A673 (cell line): ENCODE data around the gene NMT1. TPM values are rescaled to one million over a fixed set of nuclear protein-coding genes. Genes with fewer than 3 reads are reported as not detected.

Experiments
- BruUV-seq: library from RNA; stranded (reverse); fragments of 400-500 nt; replicated peaks from 2 replicates; lab custom pipeline; 2021; lab: Mats Ljungman, UMichigan
- CTCF ChIA-PET: fragments of 300-600 bp; sonication (Branson Sonifier 250); formaldehyde crosslinking; loops from one replicate; lab custom pipeline; 2022; ENCODE audit warnings: antibody characterized with exemption; lab: Charles Lee
- POLR2A ChIA-PET: fragments of 300-600 bp; sonication (Branson Sonifier 250); formaldehyde crosslinking; loops from one replicate; lab custom pipeline; 2022; ENCODE audit warnings: antibody characterized with exemption; ENCODE audit not compliant: low non-redundant PET; lab: Charles Lee
- DNase-seq: peaks from one replicate; pipeline ENCODE4 v3.0.0-alpha.2; 2015; ENCODE audit warnings: low spot score
- H3K27ac ChIP-seq: fragments of 200-600 bp; sonication (generic); 2 replicates; pipeline ENCODE4 v1.5.1; 2016; ENCODE audit warnings: mixed run types, low read depth, mild to moderate bottlenecking, mixed read lengths, antibody characterized with exemption, low read length; ENCODE audit not compliant: poor library complexity, severe bottlenecking
- H3K27me3 ChIP-seq: fragments of 200-600 bp; sonication (generic); replicated peaks from 2 replicates; pipeline ENCODE4 v1.6.1; 2017; ENCODE audit warnings: mixed run types, low read depth, mild to moderate bottlenecking, mixed read lengths, antibody characterized with exemption, low read length; ENCODE audit not compliant: insufficient read depth, poor library complexity
- H3K36me3 ChIP-seq: fragments of 200-600 bp; sonication (generic); 2 replicates; pipeline ENCODE4 v1.6.1; 2016; ENCODE audit warnings: mixed run types, mild to moderate bottlenecking, mixed read lengths, antibody characterized with exemption, low read length; ENCODE audit not compliant: insufficient read depth, poor library complexity, severe bottlenecking
- H3K4me1 ChIP-seq: fragments of 200-600 bp; sonication (generic); 2 replicates; pipeline ENCODE4 v1.6.1; 2017; ENCODE audit warnings: mixed run types, mild to moderate bottlenecking, mixed read lengths, antibody characterized with exemption, low read length; ENCODE audit not compliant: insufficient read depth, poor library complexity, severe bottlenecking
- H3K4me3 ChIP-seq: fragments of 200-600 bp; sonication (generic); 2 replicates; pipeline ENCODE4 v1.5.1; 2016; ENCODE audit warnings: low read depth, mixed run types, mild to moderate bottlenecking, mixed read lengths, low read length; ENCODE audit not compliant: poor library complexity, severe bottlenecking
- H3K9me3 ChIP-seq: fragments of 200-600 bp; sonication (generic); 2 replicates; pipeline ENCODE4 v1.6.1; 2016; ENCODE audit warnings: mixed run types, low read depth, mild to moderate bottlenecking, mixed read lengths, antibody characterized with exemption, low read length; ENCODE audit not compliant: poor library complexity, severe bottlenecking
- CTCF ChIP-seq: fragments of 300-800, 200-600 bp; sonication (generic); conservative IDR thresholded peaks from 2 replicates; pipeline ENCODE4 v1.5.1; 2017; ENCODE audit warnings: low read depth, mild to moderate bottlenecking, antibody characterized with exemption, low read length, moderate library complexity, mixed read lengths
- EZH2 ChIP-seq: fragments of 200-600 bp; sonication (generic); IDR thresholded peaks from 2 replicates; pipeline ENCODE4 v1.6.1; 2017; ENCODE audit warnings: borderline replicate concordance, low read depth, mild to moderate bottlenecking, mixed read lengths, antibody characterized with exemption, low read length; ENCODE audit not compliant: poor library complexity, severe bottlenecking
- intact Hi-C: fragments of 100-400 bp; cut with micrococcal nuclease; formaldehyde crosslinking; loops from one replicate; pipeline ENCODE4 v1.10.0; 2022; ENCODE audit not compliant: unreplicated experiment
- total RNA-seq: library from RNA; stranded (reverse); gene quantifications from 2 replicates; pipeline ENCODE4 v1.2.3, GENCODE V29; 2021

Gene NMT1
- total RNA-seq, 1 experiment from 2014 or later: 108 TPM

- DNase-seq: peak; percentile 15
- CTCF ChIA-PET: no interaction called here
- TF ChIP-seq CTCF (peak; percentile 52), EZH2 (no peak)
- BruUV-seq: no TSS peak
- no peaks in the 10 kb centered on the region for H3K4me1 ChIP-seq
- no peaks in the 10 kb centered on the region for H3K27me3 ChIP-seq
- intact Hi-C loops: loop anchor here (10.0 kb wide), 1 partner anchor 321 kb away; no protein-coding TSS in a partner anchor
- no peaks in the 10 kb centered on the region for H3K9me3 ChIP-seq
- POLR2A ChIA-PET: no interaction called here
- H3K27ac ChIP-seq: no peak overlapping the region
- H3K36me3 ChIP-seq: peaks cover 46% of the 10 kb centered on the region
- no peak overlapping the region for H3K4me3 ChIP-seq
Observed at GRCh38 chr17:45096141-45096540, 35.0 kb downstream of the NMT1 start.

GRCh38 chr17:45096926-45097325 lies 35.8 kb downstream of the NMT1 start:
- Histone ChIP-seq H3K4me1 (no peaks in the 10 kb centered on the region), H3K27me3 (no peaks in the 10 kb centered on the region), H3K4me3 (no peak overlapping the region), H3K9me3 (no peaks in the 10 kb centered on the region), H3K36me3 (peaks cover 43% of the 10 kb centered on the region), H3K27ac (no peak overlapping the region)
- BruUV-seq: no TSS peak
- CTCF ChIA-PET: no interaction called here
- POLR2A ChIA-PET: no interaction called here
- intact Hi-C loops: loop anchor here (10.0 kb wide), 1 partner anchor 322 kb away; no protein-coding TSS in a partner anchor
- TF ChIP-seq CTCF (no peak), EZH2 (no peak)
- no peak for DNase-seq

GRCh38 chr17:45098081-45098868 lies 37.2 kb downstream of the NMT1 start:
- intact Hi-C loops: loop anchor here (10.0 kb wide), 1 partner anchor 323 kb away; no protein-coding TSS in a partner anchor
- H3K4me3 ChIP-seq: no peak overlapping the region
- POLR2A ChIA-PET: no interaction called here
- no peak for TF ChIP-seq CTCF
- TF ChIP-seq EZH2: no peak
- H3K27ac ChIP-seq: no peak overlapping the region
- DNase-seq: no peak
- H3K27me3 ChIP-seq: no peaks in the 10 kb centered on the region
- no TSS peak for BruUV-seq
- H3K4me1 ChIP-seq: no peaks in the 10 kb centered on the region
- H3K9me3 ChIP-seq: no peaks in the 10 kb centered on the region
- CTCF ChIA-PET: interaction anchor here (0.6 to 0.9 kb wide), 2 partner anchors 27 to 74 kb away, joined by 3 read pairs; no protein-coding TSS in a partner anchor
- H3K36me3 ChIP-seq: peaks cover 48% of the 10 kb centered on the region
